Measurements from ENCODE around the gene CDYL2. TPM values are rescaled to one million over a fixed set of nuclear protein-coding genes. Genes with fewer than 3 reads are reported as not detected.

CDYL2 gene
- total RNA-seq, 1 experiment from 2014 or later, result 8.2 TPM

DNA sequence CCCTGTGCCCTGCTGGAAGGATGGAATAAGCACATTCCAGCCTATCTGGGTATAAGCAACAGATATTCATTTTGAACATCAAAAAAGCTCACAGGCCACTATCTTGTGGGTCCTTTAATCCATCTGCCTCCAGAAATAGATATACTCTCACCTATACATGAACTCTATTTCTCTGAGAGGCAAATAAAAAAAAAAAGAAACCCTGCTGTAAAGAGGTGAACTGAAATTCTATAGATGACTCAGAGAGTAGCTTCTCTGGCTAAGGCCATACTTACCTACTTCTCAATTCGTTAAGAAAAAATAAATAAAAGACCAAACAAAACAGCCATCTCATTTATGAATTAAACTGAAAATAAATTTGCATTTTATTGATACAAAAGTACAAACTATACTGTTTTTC, 177.3 kb downstream of the CDYL2 start (continued):
- TF ChIP-seq, protein P1, sequence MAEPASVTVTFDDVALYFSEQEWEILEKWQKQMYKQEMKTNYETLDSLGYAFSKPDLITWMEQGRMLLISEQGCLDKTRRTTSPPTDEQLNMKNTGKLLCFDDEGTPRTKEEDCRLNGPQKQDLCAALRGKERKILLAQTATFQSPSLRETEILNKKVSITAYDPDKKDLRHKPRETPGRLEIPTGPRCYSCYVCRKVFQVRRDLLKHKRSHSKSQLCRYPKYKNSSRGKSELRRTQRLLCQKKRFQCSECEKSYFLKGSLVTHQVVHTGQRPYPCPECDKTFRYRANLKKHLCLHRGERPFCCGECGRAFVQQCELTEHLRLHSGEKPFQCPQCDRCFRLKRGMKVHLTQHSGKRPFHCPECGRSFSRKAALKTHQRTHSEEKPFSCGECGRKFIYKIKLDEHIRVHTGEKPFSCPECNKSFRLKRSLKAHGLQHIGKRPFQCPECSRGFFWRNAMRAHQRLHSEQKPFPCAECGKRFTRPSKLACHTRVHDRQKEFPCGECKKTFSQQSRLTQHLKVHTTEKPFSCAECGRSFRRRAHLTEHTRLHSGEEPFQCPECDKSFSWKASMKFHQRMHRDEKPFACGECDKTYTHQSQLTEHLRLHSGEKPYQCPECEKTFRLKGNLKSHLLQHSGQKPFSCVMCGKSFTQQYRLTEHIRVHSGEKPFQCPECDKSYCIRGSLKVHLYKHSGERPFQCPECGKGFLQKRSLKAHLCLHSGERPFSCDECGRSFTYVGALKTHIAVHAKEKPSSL (CRISPR knock-in tag; conservative IDR thresholded peaks at IDR 0.05), result no peak
- TF ChIP-seq NR1H2 (CRISPR knock-in tag; IDR thresholded peaks at IDR 0.05), result no peak

- CTCF ChIA-PET, result no interaction called here
- no peak overlapping the region for H3K4me3 Mint-ChIP-seq
- peaks cover 7% of the 10 kb centered on the region for H3K27me3 Mint-ChIP-seq (ENCODE audit: low read depth)
- H3K27ac Mint-ChIP-seq, result no peak overlapping the region
- TF ChIP-seq ATF1 (CRISPR knock-in tag; IDR thresholded peaks at IDR 0.05) (no peak), TP53 (CRISPR knock-in tag; IDR thresholded peaks at IDR 0.05) (no peak)
- peaks cover 5% of the 10 kb centered on the region for H3K36me3 Mint-ChIP-seq
- ATAC-seq (no peak), DNase-seq (ENCODE audit: low spot score) (no peak)
- H3K9me3 Mint-ChIP-seq, result peaks cover 33% of the 10 kb centered on the region
- H3K4me1 Mint-ChIP-seq, result no peaks in the 10 kb centered on the region
- POLR2A ChIA-PET, result no interaction called here
Observed at GRCh38 chr16:80623376-80623775, 181.0 kb downstream of the CDYL2 start.

DNA sequence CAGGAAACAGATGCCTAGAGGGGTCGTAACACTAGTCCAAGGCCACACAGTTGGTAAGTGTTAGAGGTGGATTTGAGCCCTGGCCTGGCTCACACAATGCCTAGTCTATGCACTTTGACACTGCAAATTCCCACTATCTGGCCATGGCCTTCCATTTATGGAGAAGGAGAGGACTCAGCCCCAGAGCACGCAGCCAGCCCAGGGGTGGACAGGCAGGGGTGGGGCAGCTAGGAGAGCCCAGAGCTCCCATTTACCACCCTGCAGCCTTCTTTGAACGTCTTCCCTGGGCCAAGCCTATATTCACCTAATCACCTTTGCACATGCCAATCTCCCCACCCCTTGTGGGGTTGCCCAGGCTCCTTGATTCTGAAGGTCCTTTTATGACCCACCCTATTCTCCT, 182.4 kb downstream of the CDYL2 start:
- Mint-ChIP-seq H3K9me3 (peaks cover 29% of the 10 kb centered on the region), H3K27me3 (ENCODE audit: low read depth) (peaks cover 7% of the 10 kb centered on the region), H3K36me3 (peaks cover 5% of the 10 kb centered on the region), H3K4me1 (no peaks in the 10 kb centered on the region), H3K27ac (no peak overlapping the region), H3K4me3 (no peak overlapping the region)
- TF ChIP-seq NR2C2 (CRISPR knock-in tag; IDR thresholded peaks at IDR 0.05) (no peak), CTCF (IDR thresholded peaks at IDR 0.05) (no peak), NFYB (CRISPR knock-in tag; conservative IDR thresholded peaks at IDR 0.05; ENCODE audit: low read depth) (no peak), TEAD4 (CRISPR knock-in tag; IDR thresholded peaks at IDR 0.05) (no peak), MYBL2 (CRISPR knock-in tag; IDR thresholded peaks at IDR 0.05) (no peak), IRF2 (CRISPR knock-in tag; IDR thresholded peaks at IDR 0.05; ENCODE audit: borderline replicate concordance, low read depth) (no peak), NFE2L1 (CRISPR knock-in tag; IDR thresholded peaks at IDR 0.05) (no peak), ZNF423 (CRISPR knock-in tag; IDR thresholded peaks at IDR 0.05) (no peak), AFF4 (CRISPR knock-in tag; IDR thresholded peaks at IDR 0.05; ENCODE audit: borderline replicate concordance) (no peak), RELA (CRISPR knock-in tag; IDR thresholded peaks at IDR 0.05; ENCODE audit: borderline replicate concordance) (no peak), ZNF219 (CRISPR knock-in tag; IDR thresholded peaks at IDR 0.05; ENCODE audit: borderline replicate concordance) (no peak), CBFB (CRISPR knock-in tag; IDR thresholded peaks at IDR 0.05; ENCODE audit: low read depth) (no peak), FOXK1 (CRISPR knock-in tag; IDR thresholded peaks at IDR 0.05) (no peak), FOXJ3 (CRISPR knock-in tag; IDR thresholded peaks at IDR 0.05; ENCODE audit: borderline replicate concordance) (no peak)
- TF ChIP-seq, protein P2, sequence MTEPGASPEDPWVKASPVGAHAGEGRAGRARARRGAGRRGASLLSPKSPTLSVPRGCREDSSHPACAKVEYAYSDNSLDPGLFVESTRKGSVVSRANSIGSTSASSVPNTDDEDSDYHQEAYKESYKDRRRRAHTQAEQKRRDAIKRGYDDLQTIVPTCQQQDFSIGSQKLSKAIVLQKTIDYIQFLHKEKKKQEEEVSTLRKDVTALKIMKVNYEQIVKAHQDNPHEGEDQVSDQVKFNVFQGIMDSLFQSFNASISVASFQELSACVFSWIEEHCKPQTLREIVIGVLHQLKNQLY (CRISPR knock-in tag; IDR thresholded peaks at IDR 0.05), result no peak
- TF ChIP-seq, protein P1 (CRISPR knock-in tag; conservative IDR thresholded peaks at IDR 0.05), result no peak
- TF ChIP-seq, protein P3, sequence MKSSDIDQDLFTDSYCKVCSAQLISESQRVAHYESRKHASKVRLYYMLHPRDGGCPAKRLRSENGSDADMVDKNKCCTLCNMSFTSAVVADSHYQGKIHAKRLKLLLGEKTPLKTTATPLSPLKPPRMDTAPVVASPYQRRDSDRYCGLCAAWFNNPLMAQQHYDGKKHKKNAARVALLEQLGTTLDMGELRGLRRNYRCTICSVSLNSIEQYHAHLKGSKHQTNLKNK (CRISPR knock-in tag; IDR thresholded peaks at IDR 0.05), result no peak
- ATAC-seq (no peak), DNase-seq (ENCODE audit: low spot score) (no peak)
- ChIA-PET CTCF (no interaction called here), POLR2A (no interaction called here)
